K562 (cell line): ENCODE results near the gene PRDM15. TPM values are rescaled to one million over a fixed set of nuclear protein-coding genes. Genes with fewer than 3 reads are reported as not detected.
A peak's percentile ranks its signal among the peaks of the same experiment; 100 is the strongest.

ENCODE experiments used
- DMBX1 ChIP-seq: fragments of 250-450 bp; sonication (Bioruptor Pico); IDR thresholded peaks from 2 replicates; pipeline ENCODE4 v1.8.0; 2022; ENCODE audit warnings: inconsistent platforms, mild to moderate bottlenecking, moderate library complexity, borderline replicate concordance
- KLF6 ChIP-seq: fragments of 250-450 bp; sonication (Bioruptor Pico); IDR thresholded peaks from 2 replicates; pipeline ENCODE4 v1.4.0; 2020; ENCODE audit warnings: mild to moderate bottlenecking, moderate library complexity, borderline replicate concordance
- NFRKB ChIP-seq: fragments of 450-650 bp; IDR thresholded peaks from 2 replicates; pipeline ENCODE4 v1.6.1; 2016; ENCODE audit warnings: low read depth
- RBFOX2 ChIP-seq: fragments of 200-400 bp; formaldehyde crosslinking; IDR thresholded peaks from 2 replicates; pipeline ENCODE4 v1.6.1; 2017; ENCODE audit warnings: low read depth, mild to moderate bottlenecking, low read length, moderate library complexity
- SRSF1 ChIP-seq: fragments of 200-400 bp; formaldehyde crosslinking; IDR thresholded peaks from 2 replicates; pipeline ENCODE4 v1.6.1; 2017; ENCODE audit warnings: mild to moderate bottlenecking, low read depth, low read length, moderate library complexity
- YBX1 ChIP-seq: fragments of 450-650 bp; IDR thresholded peaks from 2 replicates; pipeline ENCODE4 v1.7.1; 2016; ENCODE audit warnings: mild to moderate bottlenecking
- ZBTB7A ChIP-seq: IDR thresholded peaks from 2 replicates; pipeline ENCODE4 v1.6.1; 2011; ENCODE audit warnings: low read depth, mild to moderate bottlenecking, low read length, moderate library complexity, borderline replicate concordance; ENCODE audit not compliant: control insufficient read depth
- ZNF766 ChIP-seq: fragments of 200-800 bp; sonication (Bioruptor generic); conservative IDR thresholded peaks from 2 replicates; pipeline ENCODE4 v1.6.1; 2016; ENCODE audit warnings: missing genetic modification characterization, missing compliant biosample characterization
- polyA plus RNA-seq, 8 experiments: library from polyadenylated mRNA; depleted of rRNA in 4 of 8; stranded (reverse) in 5 of 8; unstranded in 3 of 8; fragments of >200 nt; fragmentation: Nextera tagmentation in 2 of 8; fragmentation: Illumina TruSeq in 1 of 8; extraction: Ambion mirVana in 2 of 8; extraction: Trizol in 1 of 8; gene quantifications; 2 replicates each; pipeline versions ENCODE4 v1.2.1 to v1.2.3, GENCODE V29; 2011 to 2014; ENCODE audit warnings: inconsistent platforms in 1 of 8, missing spikeins in 1 of 8
- total RNA-seq, 7 experiments: library from RNA; depleted of rRNA in 6 of 7; stranded (reverse); fragments of >200 nt in 6 of 7; fragmentation: Illumina TruSeq in 2 of 7; extraction: Trizol in 2 of 7; gene quantifications; 2 replicates each; pipeline versions ENCODE4 v1.2.1 to v1.2.3, GENCODE V29; 2011 to 2021; ENCODE audit warnings: low replicate concordance in 1 of 7
- TF ChIP-seq, protein P1 (sequence below): fragments of 450-650 bp; conservative IDR thresholded peaks from 2 replicates; pipeline ENCODE4 v1.6.1; 2016; ENCODE audit warnings: missing genetic modification characterization, low read depth, mild to moderate bottlenecking, missing compliant biosample characterization, moderate library complexity
- TF ChIP-seq, protein P2 (sequence below): fragments of 450-650 bp; IDR thresholded peaks from 2 replicates; pipeline ENCODE4 v1.6.1; 2016; ENCODE audit warnings: mild to moderate bottlenecking, moderate library complexity

The PRDM15 gene
- total and polyA plus RNA-seq, 9 of the 15 experiments (the other 6 are each of a cell fraction or from before 2014, with no cell fraction given), result 0.93 to 9.2 (median 6.2) TPM

DNA sequence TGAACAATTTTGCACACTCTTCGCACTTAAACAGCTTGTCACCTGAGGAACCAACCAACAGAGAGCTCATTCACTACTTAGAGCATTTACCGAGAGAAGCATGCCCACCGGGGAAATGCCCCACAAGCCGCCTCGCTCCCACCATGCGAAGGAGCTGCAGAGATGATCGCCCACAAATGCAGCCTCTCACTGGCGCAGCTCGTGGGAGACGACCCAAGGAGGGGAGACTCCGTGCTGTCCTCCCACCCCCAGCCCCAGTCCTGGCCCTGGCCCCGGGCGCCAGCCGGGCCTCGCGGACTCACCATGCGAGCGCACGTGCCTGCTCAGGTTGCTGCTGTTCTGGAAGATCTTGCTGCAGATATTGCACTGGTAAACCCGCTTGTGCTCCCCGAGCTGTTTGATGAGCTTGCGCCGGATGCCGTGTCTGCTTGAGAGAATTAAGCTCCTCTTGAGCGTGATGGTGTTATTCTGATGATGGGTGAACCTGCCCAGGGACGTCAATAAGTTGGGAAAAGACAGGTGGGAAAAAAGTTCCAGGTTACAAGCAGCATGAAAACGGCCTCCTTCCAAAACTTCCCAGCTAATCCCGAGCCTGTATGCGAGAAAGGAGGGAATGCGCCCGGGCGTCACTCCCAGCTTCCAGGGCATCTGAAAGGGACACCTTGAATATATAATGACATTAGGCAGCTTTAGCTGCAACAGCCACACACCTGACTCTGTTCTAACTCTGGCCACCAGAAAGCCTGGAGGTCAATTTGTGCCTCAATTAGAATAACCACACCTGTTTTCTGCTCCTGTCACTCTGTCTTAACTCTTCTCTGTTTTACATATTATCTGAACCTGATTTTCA, 42.8 kb downstream of the PRDM15 start (continued):
- peak; percentile 82 for TF ChIP-seq RBFOX2
- peak; percentile 61; the same call in 1 of the 2 replicates for TF ChIP-seq DMBX1
- TF ChIP-seq KLF6 (CRISPR knock-in tag), result no peak
- TF ChIP-seq ZBTB7A, result no peak
- TF ChIP-seq, protein P1, sequence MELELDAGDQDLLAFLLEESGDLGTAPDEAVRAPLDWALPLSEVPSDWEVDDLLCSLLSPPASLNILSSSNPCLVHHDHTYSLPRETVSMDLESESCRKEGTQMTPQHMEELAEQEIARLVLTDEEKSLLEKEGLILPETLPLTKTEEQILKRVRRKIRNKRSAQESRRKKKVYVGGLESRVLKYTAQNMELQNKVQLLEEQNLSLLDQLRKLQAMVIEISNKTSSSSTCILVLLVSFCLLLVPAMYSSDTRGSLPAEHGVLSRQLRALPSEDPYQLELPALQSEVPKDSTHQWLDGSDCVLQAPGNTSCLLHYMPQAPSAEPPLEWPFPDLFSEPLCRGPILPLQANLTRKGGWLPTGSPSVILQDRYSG (tag), result no peak
- TF ChIP-seq NFRKB, result peak; percentile 72; the same call in 1 of the 2 replicates
- no peak for TF ChIP-seq SRSF1
- TF ChIP-seq, protein P2, sequence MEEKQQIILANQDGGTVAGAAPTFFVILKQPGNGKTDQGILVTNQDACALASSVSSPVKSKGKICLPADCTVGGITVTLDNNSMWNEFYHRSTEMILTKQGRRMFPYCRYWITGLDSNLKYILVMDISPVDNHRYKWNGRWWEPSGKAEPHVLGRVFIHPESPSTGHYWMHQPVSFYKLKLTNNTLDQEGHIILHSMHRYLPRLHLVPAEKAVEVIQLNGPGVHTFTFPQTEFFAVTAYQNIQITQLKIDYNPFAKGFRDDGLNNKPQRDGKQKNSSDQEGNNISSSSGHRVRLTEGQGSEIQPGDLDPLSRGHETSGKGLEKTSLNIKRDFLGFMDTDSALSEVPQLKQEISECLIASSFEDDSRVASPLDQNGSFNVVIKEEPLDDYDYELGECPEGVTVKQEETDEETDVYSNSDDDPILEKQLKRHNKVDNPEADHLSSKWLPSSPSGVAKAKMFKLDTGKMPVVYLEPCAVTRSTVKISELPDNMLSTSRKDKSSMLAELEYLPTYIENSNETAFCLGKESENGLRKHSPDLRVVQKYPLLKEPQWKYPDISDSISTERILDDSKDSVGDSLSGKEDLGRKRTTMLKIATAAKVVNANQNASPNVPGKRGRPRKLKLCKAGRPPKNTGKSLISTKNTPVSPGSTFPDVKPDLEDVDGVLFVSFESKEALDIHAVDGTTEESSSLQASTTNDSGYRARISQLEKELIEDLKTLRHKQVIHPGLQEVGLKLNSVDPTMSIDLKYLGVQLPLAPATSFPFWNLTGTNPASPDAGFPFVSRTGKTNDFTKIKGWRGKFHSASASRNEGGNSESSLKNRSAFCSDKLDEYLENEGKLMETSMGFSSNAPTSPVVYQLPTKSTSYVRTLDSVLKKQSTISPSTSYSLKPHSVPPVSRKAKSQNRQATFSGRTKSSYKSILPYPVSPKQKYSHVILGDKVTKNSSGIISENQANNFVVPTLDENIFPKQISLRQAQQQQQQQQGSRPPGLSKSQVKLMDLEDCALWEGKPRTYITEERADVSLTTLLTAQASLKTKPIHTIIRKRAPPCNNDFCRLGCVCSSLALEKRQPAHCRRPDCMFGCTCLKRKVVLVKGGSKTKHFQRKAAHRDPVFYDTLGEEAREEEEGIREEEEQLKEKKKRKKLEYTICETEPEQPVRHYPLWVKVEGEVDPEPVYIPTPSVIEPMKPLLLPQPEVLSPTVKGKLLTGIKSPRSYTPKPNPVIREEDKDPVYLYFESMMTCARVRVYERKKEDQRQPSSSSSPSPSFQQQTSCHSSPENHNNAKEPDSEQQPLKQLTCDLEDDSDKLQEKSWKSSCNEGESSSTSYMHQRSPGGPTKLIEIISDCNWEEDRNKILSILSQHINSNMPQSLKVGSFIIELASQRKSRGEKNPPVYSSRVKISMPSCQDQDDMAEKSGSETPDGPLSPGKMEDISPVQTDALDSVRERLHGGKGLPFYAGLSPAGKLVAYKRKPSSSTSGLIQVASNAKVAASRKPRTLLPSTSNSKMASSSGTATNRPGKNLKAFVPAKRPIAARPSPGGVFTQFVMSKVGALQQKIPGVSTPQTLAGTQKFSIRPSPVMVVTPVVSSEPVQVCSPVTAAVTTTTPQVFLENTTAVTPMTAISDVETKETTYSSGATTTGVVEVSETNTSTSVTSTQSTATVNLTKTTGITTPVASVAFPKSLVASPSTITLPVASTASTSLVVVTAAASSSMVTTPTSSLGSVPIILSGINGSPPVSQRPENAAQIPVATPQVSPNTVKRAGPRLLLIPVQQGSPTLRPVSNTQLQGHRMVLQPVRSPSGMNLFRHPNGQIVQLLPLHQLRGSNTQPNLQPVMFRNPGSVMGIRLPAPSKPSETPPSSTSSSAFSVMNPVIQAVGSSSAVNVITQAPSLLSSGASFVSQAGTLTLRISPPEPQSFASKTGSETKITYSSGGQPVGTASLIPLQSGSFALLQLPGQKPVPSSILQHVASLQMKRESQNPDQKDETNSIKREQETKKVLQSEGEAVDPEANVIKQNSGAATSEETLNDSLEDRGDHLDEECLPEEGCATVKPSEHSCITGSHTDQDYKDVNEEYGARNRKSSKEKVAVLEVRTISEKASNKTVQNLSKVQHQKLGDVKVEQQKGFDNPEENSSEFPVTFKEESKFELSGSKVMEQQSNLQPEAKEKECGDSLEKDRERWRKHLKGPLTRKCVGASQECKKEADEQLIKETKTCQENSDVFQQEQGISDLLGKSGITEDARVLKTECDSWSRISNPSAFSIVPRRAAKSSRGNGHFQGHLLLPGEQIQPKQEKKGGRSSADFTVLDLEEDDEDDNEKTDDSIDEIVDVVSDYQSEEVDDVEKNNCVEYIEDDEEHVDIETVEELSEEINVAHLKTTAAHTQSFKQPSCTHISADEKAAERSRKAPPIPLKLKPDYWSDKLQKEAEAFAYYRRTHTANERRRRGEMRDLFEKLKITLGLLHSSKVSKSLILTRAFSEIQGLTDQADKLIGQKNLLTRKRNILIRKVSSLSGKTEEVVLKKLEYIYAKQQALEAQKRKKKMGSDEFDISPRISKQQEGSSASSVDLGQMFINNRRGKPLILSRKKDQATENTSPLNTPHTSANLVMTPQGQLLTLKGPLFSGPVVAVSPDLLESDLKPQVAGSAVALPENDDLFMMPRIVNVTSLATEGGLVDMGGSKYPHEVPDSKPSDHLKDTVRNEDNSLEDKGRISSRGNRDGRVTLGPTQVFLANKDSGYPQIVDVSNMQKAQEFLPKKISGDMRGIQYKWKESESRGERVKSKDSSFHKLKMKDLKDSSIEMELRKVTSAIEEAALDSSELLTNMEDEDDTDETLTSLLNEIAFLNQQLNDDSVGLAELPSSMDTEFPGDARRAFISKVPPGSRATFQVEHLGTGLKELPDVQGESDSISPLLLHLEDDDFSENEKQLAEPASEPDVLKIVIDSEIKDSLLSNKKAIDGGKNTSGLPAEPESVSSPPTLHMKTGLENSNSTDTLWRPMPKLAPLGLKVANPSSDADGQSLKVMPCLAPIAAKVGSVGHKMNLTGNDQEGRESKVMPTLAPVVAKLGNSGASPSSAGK, result peak; percentile 32
- no peak for TF ChIP-seq YBX1
- peak; percentile 52; the same call in 1 of the 2 replicates for TF ChIP-seq ZNF766 (CRISPR knock-in tag)
